Activated gamma-delta T cell treated with Interleukin-2 at 50 U/mL for 16 hours (primary cell): ENCODE data around the gene ASTE1.
"Not testable (repeated sequence)": the region's sequence is repeated elsewhere in the genome, so short reads cannot be mapped to it uniquely, and the experiment has no call there.

Source experiments
- DNase-seq: peaks from one replicate; pipeline ENCODE4 v3.0.0-alpha.2; 2020

Gene ASTE1

GRCh38 chr3:131007782-131008181 lies 18.8 kb downstream of the ASTE1 start:
- no peak for DNase-seq

- no peak for DNase-seq
These were observed 19.4 kb downstream of the ASTE1 start for GRCh38 chr3:131007256-131007655.

- no peak for DNase-seq
These were observed 22.0 kb downstream of the ASTE1 start for GRCh38 chr3:131004603-131005002.

GRCh38 chr3:131001071-131001470 lies 25.6 kb downstream of the ASTE1 start:
- no peak for DNase-seq

GRCh38 chr3:130997289-130997688 lies 29.3 kb downstream of the ASTE1 start:
- no peak for DNase-seq

- no peak for DNase-seq
These were observed 34.3 kb downstream of the ASTE1 start for GRCh38 chr3:130992344-130992743.

- DNase-seq, result no peak
These were observed 35.5 kb downstream of the ASTE1 start for GRCh38 chr3:130991126-130991525.

GRCh38 chr3:130990282-130990681 lies 36.3 kb downstream of the ASTE1 start:
- DNase-seq, result no peak

- no peak for DNase-seq
These were observed 45.2 kb downstream of the ASTE1 start for GRCh38 chr3:130981469-130981868.

GRCh38 chr3:130979117-130979516 lies 47.5 kb downstream of the ASTE1 start:
- DNase-seq, result no peak

- no peak for DNase-seq
These were observed 49.9 kb downstream of the ASTE1 start for GRCh38 chr3:130976706-130977105.

- DNase-seq, result no peak
These were observed 51.4 kb downstream of the ASTE1 start for GRCh38 chr3:130975251-130975650.

- DNase-seq, result no peak
These were observed 52.4 kb downstream of the ASTE1 start for GRCh38 chr3:130974201-130974600.

GRCh38 chr3:130973406-130973805 lies 53.2 kb downstream of the ASTE1 start:
- DNase-seq, result no peak

- not testable (repeated sequence) for DNase-seq
These were observed 54.0 kb downstream of the ASTE1 start for GRCh38 chr3:130972592-130972991.

- DNase-seq, result no peak
These were observed 55.4 kb downstream of the ASTE1 start for GRCh38 chr3:130971208-130971607.

GRCh38 chr3:130969621-130970020 lies 57.0 kb downstream of the ASTE1 start:
- DNase-seq, result no peak

GRCh38 chr3:130968221-130968620 lies 58.4 kb downstream of the ASTE1 start:
- no peak for DNase-seq

- DNase-seq, result no peak
These were observed 59.3 kb downstream of the ASTE1 start for GRCh38 chr3:130967281-130967680.

GRCh38 chr3:130963878-130964277 lies 62.7 kb downstream of the ASTE1 start:
- no peak for DNase-seq
